ENCODE results near the gene ZNF519.

Gene ZNF519

DNA sequence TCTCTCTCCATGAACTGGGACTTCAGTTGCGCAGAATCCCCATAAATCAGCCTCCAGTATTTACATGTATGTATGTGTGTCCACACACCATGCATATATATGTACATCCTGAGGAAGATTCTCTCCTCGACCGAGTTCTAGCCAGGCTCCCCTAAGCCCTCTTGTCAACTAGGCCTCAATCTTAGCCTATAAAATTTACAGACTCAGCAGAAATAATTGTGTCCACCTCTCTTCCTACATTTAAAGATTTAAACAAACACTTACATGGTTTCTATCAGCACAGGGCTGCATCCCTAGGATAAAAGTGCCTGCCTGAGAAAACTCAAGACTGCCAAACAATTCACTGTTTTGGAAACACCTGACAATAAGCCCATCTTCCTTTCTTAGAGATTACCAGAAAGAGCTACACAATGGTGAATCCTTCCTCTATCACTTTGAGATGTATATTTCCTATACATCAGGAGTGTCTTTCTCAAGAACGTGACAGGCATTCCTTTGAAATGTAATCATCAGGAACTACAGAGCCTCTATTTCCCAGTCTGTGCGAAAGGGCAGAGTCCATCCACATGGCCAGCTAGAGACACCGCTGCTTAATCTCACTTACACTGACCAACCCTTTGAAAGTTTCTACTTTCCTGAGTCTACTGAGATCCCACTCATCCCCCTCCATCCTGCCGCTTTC is 39.5 kb downstream of the ZNF519 start:
- DNase-seq: no peak

DNA sequence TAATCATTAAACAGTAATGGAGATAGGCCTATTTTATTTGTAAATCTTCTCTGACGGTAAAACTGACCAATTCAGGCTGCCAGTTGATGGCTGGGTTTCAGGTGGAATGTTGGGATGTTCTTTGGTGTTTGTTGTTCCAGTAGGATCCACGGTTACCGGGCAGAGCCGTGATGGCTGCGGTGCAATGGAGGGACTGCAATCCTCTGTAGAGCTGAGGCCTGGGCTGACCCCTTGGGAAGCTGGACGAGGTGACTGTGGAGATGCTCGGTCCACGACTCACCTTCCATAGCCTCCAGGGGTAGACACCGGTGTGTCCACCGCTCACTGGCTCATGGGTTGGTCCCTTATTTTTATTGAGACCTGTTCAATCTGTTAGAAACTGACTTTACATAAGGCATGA is 42.5 kb downstream of the ZNF519 start:
- DNase-seq: no peak

GRCh38 chr18:14089191-14089590 is 43.0 kb downstream of the ZNF519 start:
- DNase-seq: no peak

- DNase-seq: peak; percentile 17
Measured at GRCh38 chr18:14086458-14087231, 45.6 kb downstream of the ZNF519 start.

- no peak for DNase-seq
Measured at GRCh38 chr18:14085770-14086457, 46.3 kb downstream of the ZNF519 start.

DNA sequence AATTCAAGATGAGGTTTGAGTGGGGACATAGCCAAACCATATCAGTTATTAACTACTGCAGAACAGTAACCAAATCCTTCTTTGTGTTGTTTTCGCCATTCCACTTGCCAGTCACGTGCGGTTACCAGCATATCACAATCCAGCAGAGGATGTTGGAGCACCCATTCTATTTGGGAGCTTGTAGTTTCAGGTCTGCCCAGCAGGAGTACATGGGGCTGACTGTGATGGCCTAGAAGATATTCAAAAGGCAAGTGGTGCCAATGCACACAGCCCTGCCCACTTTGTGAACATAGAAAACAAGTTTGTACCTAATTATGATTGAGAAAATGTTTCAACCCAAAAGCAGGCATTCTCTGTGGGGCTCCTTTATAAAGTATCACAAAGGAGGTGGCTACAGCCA is 57.0 kb downstream of the ZNF519 start:
- no peak for DNase-seq

GRCh38 chr18:14074187-14074586 is 58.0 kb downstream of the ZNF519 start:
- no peak for DNase-seq

DNA sequence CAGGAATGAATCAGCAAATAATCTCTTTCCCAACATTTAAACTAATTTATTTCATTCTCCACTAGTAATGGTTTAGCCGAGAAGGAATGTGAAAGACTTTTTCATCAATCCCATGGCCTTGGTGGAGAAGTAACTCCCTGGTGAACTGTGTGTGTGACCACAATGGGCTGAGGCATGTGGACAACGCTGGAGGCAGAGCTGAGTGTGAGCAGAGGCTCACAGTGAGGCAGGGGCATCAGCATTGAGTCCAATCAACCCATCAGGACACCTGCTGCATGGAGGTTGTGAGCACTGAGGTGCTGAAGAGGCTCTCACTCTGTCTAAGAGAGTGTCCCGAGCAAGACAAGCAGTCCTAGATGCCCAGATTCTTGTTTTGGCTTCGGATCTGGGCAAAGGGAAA is 78.6 kb downstream of the ZNF519 start:
- no peak for DNase-seq

Measured in fibroblast of skin of right quadriceps (primary cell).